Vagina (tissue), 2 donors: ENCODE results near the gene CTXN3.

Experiments used
- POLR2A ChIP-seq, 2 donors: fragments of 450-650 bp; IDR thresholded peaks; one replicate each; pipeline ENCODE4 v1.6.1; 2017; ENCODE audit warnings: antibody characterized with exemption in 2 of 2, mild to moderate bottlenecking in 2 of 2, moderate library complexity in 2 of 2
- TF ChIP-seq, protein P1 (sequence below), 3 experiments: fragments of 450-650 bp in 2 of 3; fragments of 200-600 bp in 1 of 3; sonication (generic) in 1 of 3; IDR thresholded peaks; one replicate each; pipeline ENCODE4 v1.5.1; 2017 to 2019; ENCODE audit warnings: antibody characterized with exemption in 3 of 3, mild to moderate bottlenecking in 2 of 3, moderate library complexity in 2 of 3

DNA sequence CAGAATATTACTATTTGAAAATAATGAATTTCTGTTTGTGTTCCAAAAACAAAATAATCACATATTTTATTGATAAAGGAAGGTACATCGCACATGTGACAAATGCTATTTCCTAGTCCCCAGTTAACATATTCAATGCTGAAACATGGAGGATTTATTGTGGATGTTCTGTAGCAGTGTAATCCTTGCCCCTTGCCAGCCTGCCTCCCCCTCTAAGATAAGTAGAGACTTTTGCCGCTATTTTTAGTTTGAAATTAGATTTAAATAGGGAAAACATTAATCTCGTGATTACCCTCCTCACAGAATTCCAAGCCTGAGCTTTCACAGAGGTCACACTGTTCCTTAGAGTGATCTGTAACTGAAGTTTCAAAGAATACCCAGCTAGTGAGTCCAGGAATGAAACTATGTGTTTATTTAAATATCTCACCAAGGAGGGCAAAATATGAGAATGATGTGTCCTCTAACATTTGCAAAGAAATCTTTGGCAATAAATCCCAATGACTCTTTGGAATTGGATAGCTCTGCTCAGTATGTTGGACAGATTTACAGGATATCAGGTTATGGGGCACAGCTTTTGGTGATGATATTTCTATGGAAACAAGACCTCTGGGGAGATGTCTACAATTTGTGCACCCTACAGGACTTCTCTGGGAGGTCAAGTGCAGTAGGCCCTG lies 17.3 kb downstream of the CTXN3 start:
- TF ChIP-seq, protein P1, sequence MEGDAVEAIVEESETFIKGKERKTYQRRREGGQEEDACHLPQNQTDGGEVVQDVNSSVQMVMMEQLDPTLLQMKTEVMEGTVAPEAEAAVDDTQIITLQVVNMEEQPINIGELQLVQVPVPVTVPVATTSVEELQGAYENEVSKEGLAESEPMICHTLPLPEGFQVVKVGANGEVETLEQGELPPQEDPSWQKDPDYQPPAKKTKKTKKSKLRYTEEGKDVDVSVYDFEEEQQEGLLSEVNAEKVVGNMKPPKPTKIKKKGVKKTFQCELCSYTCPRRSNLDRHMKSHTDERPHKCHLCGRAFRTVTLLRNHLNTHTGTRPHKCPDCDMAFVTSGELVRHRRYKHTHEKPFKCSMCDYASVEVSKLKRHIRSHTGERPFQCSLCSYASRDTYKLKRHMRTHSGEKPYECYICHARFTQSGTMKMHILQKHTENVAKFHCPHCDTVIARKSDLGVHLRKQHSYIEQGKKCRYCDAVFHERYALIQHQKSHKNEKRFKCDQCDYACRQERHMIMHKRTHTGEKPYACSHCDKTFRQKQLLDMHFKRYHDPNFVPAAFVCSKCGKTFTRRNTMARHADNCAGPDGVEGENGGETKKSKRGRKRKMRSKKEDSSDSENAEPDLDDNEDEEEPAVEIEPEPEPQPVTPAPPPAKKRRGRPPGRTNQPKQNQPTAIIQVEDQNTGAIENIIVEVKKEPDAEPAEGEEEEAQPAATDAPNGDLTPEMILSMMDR (IDR thresholded peaks at IDR 0.05), result no peak
- no peak for TF ChIP-seq POLR2A (IDR thresholded peaks at IDR 0.05)
